COLO829 (cell line): Measurements from ENCODE around the gene CST11.
"Not testable (repeated sequence)": the region's sequence is repeated elsewhere in the genome, so short reads cannot be mapped to it uniquely, and the experiment has no call there.

Source experiments
- DNase-seq: peaks from one replicate; pipeline ENCODE4 v3.0.0; 2012; ENCODE audit warnings: low spot score

The CST11 gene, protein sequence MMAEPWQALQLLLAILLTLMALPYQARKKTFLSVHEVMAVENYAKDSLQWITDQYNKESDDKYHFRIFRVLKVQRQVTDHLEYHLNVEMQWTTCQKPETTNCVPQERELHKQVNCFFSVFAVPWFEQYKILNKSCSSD

DNA sequence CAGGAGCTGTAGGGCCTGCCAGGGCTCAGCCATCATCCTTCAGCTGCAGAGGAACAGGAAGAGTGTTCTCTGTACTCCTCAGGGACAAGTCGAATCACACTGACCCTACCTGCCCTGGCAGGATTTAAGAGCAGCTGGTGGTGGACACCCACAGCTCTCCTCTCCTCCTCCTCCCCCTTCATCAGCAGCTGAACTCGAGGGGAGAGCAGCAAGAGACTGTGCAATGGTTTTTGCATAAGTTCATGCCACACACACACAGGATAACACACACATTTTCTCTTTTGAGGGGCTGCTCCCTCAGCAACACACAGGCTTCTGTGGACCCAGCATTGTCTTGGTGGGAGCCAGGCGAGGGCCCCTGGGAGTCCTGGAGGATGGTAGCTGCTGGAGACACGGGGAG, at the start of gene CST11:
CST11 (minus strand) TSS at position 101 of the 400 bp plus-strand sequence; CDS start at position 36, 65 bp downstream.
- DNase-seq, result no peak

DNA sequence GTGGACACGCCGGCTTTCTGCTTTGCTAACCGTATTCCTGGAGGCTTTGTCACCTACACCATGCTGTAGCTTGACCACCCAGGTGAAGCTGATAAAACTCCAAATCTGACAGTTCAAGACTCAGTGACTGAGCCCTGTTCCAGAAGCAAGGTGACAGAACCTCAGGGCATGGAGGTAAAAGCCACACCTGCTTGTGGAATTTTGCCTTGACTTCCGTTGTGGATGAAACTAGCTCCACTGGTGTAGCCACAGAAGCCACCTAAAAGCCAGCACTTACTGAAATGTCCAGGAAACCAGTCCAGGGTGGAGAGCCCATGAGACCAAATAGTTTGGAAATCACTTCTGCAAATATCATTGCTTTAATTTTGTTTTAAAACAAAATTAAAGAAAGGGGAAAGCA, 49.2 kb upstream of the CST11 start:
- no peak for DNase-seq

DNA sequence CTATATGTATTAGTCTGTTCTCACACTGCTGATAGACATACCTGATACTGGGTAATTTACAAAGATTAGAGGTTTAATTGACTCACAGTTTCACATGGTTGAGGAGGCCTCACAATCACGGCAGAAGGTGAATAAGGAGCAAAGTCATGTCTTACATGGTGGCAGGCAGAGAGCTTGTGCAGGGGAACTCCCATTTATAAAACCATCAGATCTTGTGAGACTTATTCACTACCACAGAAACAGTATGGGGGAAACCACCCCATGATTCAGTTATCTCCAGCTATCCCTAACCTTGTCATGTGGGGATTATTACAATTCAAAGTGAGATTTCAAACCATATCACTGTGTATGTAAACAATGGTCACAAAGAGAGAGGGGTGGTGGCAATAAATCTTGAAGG, 44.9 kb upstream of the CST11 start:
- no peak for DNase-seq

DNA sequence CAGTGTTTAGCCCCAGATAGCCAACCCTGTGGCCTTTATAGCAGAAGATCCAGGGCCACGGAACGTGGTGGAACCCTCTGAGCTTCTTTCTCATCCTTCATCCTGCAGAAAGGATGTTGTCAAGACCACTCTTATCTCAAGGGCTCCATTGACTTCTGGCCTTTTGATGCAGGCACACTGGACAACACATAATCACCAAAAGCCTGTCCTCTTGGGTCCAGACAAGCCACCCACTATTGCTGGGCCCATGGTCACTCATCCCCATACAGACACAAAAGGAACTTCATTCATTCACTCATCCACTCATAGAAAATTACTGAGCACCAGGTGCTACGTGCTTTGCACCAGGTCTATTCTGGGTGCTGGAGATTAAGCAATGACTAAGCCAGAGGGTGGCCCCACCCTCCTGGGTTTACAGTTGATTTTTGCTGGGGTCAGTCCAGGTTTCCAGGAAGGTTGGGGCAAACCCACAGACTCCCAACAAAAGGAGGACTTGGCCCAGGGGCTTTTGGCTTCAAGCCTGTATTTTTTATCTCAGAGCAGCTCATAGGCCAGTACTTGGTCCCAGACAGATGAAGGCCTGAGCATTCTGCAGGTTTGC, 40.6 kb upstream of the CST11 start:
- no peak for DNase-seq

DNA sequence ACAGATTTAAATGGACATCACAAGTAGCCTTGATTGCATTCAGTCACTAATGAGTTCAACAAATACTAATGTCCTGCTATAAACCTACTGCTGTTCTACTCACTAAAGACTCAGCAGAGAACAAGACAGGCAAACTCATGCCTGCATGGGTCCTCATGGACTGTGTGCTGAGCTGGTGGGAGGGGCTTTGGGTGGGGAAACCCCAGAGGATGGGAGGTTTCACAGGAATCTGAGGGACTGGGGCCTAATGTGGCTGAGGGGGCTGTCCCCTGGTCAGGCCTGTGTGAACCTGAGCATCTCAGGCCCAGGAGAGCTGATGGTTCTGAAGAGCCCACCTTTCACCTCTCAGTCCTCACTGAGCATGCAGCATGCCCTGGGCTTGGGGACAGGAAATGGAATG, 39.6 kb upstream of the CST11 start:
- no peak for DNase-seq

DNA sequence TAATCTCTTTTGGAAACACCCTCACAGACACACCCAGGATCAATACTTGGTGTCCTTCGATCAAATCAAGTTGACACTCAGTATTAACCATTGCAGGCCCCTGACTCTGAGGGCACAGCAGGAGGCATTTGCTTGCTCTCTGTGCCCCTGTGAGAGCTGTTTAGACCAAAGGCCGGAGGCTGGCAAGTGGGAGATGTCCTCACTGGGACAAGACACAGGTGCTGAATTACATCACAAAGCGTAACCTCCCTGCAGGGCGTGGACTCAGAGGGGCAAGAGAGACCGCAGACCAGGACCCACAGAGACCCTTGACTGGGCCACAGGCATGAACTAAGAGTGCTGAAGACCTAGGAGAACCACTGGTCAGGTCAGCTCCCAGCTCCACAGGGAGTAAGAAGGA, 38.1 kb upstream of the CST11 start, which contains the start of gene CST8:
CST8 (plus strand) TSS at position 301 of the 400 bp plus-strand sequence. CDS start 551 bp downstream, outside the sequence.
- no peak for DNase-seq

DNA sequence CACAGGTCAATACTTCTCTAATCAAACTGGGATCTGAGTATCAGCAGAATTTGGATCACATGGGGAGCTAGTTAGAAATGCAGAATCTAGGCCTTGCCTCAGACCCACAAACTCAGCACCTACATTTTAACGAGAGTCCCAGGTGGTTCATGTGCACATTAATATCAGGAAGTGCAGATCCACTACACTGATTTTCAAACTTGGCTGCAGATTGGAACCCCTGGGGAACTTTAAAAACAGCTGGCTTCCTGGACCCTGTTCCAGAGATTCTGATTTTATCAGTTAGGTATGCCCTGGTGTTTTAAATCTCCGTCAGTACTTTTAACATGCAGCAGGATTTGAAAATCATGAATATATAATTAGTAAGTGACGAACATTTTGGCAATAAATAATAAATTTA, 36.3 kb upstream of the CST11 start:
- no peak for DNase-seq

DNA sequence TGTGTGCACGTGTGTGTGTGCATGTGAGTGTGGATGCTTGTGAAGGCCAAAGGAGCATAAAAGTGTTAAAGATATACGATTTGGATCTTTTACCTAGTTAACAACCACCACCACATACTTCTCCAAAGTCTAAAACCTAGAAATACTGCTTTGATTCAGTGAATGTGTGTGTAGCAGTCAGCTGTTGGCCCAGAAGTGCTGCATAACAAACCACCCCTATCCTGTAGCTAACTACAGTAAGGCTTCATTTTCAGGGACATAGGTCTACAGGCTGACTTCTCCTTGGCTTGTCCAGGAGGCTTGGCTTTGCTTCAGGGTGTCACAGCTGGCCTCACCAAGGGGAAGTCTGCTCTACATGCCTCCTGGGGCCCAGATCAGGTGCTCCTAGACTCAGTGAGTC, 35.8 kb upstream of the CST11 start:
- DNase-seq, result no peak

DNA sequence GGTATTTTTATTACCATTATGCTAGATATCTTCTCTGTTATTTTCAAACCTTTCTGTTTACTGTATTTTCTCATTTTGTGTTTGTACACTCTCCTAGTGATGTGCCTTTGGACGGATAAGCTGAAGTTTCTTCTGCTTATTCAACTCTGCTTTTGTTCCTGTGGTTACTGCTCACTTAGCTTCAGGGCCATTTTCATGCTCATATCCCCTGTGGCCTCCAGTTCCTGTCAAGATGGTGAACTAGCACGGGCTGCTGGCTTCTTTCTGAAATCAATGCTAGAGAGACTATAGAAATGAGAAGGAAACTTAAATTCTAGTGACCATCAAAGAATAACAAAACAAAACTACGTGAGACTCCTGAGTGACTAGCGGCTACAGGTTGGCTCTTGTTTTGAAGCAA, 31.4 kb upstream of the CST11 start:
- DNase-seq, result no peak

DNA sequence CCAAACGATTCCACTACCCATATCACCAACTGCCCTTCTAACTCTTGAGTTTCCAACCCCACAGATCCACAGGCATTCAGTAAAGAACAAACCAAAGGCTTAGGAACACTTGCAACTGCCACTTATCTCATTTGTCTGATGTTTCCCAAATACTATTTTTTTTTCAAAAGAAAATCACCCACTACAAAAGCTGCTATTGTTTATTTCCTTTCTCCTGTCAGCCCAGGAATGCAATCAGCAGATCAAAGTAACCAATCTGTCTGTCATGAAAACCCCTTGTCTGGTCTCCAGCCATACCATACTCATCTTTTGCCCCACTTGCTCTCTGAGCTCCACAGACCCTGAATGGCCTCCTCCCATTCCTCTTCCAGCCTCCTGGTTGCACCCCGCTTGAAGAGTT, 29.5 kb upstream of the CST11 start:
- DNase-seq, result no peak

DNA sequence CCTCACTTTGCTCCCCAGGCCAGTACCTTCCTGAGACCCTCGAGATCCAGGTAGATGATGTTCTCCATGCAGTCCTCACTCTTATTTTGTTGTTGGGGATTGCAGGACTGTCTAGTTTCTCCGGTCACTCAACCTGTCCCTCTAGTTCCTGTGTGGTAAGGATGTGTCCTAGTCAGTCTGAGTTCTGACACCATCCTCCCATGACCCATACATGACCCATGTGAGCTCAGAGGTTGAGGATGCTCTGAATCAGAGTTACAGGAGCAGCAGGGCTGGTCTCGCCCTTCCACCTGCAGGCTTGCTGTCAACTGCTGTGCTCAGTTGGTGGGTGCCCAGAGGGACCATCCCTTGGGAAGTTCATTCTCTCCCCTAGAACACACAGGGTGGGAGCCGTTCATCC, 26.4 kb upstream of the CST11 start:
- no peak for DNase-seq

DNA sequence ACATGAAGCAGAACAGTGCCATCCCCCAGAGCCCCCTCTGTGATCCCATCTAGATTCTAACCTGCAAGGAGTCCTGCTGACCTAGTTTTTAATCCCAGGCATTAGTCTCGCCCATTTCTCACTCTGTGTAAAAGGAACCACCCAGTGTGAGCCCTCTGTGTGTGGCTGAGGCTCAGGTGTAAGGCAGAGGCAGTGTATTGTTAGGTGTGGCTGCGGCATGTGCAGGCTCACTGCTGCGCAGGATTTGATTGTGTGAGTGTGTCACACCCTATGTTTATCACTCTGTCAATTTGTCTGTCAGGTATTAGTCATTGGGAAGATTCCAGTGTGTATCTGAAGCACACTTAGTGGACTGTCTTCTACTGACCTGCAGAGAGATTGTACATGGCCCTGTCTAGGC, 24.5 kb upstream of the CST11 start:
- DNase-seq, result no peak

DNA sequence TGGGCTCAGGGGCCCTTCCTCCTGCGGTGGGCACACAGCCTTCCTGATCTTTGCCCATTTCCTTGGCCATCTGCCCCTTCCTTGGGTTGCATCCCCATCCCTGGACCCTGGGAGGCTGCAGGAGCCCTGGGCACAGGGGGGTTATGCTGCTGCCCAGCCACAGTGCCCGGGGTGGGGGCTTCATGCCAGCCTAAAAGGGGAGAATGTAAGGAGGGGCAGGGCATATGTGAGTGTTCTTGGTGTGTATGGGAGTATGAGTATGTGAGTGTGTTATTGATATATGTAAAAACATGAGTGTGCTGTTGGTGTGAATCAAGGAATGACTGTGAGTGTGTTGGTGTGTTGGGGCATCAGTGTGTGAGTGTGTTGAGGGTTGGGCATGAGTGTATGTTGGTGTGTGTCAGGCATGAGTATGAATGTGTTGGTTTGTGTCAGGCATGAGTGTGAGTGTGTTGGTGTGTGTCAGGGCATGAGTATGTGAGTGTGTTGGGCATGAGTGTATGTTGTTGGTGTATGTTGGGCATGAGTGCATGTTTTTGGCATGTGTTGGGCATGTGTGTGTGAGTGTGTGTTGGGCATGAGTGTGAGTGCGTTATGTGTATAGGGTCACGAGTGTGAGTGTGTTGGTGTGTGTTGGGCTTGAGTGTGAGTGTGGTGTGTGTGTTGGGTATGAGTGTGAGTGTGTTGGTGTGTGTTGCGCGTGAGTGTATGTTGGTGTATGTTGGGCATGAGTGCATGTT, 23.5 kb upstream of the CST11 start:
- DNase-seq, result no peak

DNA sequence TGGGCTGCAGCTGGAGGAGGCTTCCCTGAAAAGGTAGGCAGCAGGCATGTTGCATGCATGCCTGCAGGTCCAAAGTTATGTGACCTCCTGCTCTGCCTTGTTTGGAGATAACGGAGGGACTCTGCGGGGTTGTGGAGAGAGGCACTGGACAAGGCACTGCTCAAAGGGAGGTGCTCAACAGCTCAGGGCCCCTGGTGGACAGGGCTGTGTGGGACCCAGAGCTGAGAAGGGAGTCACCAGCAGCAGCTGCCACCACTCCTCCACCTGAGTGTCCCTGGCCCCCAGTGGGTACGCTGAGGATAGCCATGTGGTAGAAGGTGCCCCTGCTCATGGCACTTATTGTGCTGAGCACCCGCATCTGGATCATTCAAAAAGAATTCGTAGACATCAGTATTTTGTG, 22.7 kb upstream of the CST11 start:
- no peak for DNase-seq

DNA sequence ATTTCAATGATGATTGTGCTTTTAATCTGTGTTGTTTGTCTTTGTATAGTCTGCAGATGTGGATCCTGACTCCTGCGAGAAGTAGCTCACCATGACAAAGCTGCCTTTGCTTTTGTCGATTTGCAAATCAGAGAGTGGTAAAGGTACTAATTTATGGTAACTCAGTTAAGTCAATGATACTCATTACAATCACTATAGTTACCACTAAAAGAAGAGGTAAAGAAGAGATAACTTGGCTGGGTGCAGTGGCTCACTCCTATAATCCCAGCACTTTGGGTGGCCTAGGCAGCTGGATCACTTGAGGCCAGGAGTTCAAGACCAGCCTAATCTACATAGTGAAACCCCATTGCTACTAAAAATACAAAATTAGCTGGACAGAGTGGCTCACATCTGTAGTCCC, 20.6 kb upstream of the CST11 start:
- not testable (repeated sequence) for DNase-seq

DNA sequence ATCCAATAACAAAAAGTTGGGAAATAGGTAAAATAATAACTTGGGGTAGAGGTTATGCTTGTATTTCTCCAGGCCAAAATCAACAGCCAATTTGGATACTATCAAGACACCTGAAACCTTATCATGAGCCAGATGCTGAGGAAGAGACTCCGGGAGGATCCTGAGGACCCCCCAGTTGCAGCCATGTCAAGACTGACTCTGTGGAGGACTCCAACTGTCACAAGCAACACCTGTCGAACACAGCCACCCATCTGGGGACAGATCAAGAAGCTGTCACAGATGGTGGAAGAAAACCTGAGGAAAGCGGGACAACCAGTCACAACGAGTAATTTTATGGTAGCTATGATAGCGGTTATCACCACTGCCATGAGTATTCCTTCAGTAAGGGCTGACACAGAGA, 19.6 kb upstream of the CST11 start:
- not testable (repeated sequence) for DNase-seq

DNA sequence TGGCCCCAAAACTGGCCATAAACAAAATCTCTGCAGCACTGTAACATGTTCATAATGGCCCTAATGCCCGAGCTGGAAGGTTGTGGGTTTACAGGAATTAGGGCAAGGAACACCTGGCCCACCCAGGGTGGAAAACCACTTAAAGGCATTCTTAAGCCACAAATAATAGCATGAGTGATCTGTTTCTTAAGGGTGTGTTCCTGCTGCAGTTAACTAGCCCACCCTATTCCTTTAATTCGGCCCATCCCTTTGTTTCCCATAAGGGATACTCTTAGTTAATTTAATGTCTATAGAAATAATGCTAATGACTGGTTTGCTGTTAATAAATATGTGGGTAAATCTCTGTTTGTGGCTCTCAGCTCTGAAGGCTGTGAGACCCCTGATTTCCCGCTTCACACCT, 14.3 kb upstream of the CST11 start:
- DNase-seq, result not testable (repeated sequence)

DNA sequence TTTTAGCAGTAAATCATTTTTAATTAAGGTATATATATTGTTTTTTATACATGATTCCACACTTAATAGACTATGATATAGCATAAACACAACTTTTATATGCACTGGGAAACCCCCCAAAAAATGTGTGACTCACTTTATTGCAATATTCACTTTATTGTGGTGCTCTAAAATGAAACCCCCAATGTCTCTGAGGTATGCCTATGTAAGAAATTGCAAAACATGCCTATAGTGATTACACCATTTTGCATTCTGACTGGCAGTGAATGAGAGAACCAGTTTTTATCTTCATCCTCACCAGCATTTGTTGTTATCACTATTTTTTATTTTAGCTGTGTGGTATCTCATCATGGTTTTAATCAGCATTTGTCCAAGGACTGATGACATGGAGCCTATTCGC, 8.5 kb upstream of the CST11 start:
- DNase-seq, result no peak

DNA sequence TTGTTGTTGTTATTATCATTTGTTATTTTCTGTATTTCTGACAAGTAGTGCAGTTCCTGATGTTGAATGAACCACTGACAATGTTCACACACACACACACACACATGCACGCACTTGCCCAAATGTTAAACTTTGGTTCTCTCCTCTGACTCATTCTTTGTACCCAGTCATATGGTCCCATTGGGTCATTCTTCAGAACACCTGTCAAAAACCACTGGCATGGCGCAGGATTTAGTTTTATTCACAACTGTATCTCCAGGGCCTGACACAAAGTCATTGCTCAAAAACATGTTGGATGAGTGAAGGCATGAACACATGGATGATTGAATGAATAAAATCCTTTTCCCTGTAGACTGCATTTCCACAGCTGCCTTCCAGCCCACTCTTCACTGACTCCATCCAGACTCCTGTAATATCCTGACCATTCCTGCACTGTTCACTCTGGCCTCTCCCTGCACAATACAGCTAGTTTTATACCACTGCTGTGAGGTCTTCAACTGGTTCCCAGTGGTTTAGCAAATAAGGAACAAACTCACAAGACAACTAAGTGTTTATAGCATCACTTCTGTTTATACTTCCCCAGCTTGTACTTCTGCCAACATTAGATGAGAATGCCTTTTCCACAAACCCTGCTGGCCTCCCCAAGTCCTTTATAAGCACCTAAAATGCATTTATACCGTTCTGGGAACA, 6.9 kb upstream of the CST11 start:
- DNase-seq, result no peak

DNA sequence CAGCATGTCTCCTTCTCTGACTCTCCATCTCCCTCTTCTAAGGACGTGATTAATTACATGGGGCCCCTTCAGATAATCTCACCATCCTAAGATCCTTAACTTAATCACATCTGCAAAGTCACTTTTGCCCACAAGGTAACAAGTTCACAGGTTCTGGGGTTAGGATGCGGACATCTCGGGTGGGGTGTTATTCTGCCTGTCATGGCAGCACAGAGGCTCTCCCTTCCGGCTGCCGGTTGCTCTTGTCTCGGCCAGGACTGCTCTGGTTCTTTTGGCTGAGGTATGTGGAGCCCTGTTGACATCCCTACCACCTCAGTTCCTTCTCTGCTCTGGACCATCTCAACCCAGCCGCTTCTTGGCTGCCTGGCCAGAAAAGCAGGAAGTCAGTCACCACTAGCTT, 4.2 kb upstream of the CST11 start:
- no peak for DNase-seq

DNA sequence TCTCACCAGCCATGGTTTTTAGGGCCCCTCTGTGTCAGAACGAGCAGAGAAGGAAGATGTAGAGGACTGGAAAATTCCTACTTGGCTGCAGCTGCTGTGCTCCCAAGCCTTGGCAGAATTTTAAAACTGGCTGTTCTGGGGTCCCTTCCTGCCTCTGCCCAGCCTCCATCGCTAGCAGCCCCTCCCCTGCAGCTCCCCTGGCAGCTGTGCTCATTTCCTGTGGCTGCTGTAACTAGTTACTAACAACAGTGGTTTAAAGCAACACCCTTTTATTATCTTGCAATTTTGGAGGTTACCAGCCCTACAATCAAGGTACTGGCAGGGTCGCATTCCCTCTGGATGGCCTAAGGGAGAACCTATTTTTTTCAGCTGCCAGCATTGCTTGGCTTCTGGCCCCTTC, 3.7 kb upstream of the CST11 start:
- no peak for DNase-seq

DNA sequence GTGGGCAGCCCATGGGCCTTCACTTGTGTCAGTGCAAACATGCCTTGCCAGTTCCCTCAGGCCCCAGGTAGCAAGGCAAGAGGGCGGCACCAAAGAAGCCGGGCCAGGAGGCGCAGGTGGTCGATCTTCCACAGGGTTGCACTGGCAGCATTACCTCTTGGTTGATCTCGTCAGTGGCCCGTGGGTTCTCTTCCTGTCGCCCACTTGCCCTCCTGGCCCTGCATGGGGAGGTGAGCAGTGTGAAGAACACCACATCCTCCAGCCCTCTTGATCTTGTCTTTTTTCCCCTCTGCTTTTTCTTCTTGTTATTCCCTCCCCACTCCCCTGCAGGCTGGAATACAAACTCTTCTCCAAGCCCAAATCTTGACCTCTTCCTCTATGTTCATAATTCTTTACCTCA, 3.0 kb upstream of the CST11 start:
- no peak for DNase-seq

DNA sequence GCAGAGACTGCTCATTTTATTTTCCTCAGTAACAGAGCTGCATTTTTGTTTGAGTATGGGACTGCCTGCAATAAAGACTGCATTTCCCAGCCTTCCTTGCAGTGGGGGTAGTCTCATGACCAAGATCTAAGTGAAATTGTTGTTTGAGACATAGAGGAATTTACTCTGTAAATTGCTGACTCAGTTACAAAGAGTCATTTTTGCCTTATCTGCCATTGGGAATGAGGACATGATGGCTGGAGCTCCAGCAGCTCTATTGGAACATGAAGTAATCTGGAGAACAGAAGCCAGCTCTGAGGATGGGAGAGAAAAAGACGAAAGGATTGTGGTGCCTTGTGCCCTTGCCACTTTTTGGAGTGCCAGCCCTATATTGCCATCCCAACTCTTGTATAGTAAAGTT, 2.1 kb upstream of the CST11 start:
- no peak for DNase-seq
